Esophagus squamous epithelium (tissue), 5 donors: Measurements from ENCODE around the gene CFAP53. TPM values are rescaled to one million over a fixed set of nuclear protein-coding genes. Genes with fewer than 3 reads are reported as not detected.

Source experiments
- DNase-seq: peaks from one replicate; lab custom pipeline; 2025; lab: John Stamatoyannopoulos, UW
- H3K27ac ChIP-seq, 4 donors: fragments of 200-600 bp; sonication (generic); one replicate each; pipeline ENCODE4 v1.5.1; 2016 to 2019; ENCODE audit warnings: mild to moderate bottlenecking in 1 of 4
- H3K27me3 ChIP-seq, 4 donors: fragments of 200-600 bp; sonication (generic); 1 replicate in 3 of 4; 2 replicates in 1 of 4; pipeline versions ENCODE4 v1.5.1 to v1.6.0; 2017 to 2021; ENCODE audit warnings: antibody characterized with exemption in 1 of 4
- H3K36me3 ChIP-seq, 3 donors: fragments of 200-600 bp; sonication (generic); one replicate each; pipeline ENCODE4 v1.5.1; 2016 to 2019
- H3K4me1 ChIP-seq, 3 donors: fragments of 200-600 bp; sonication (generic); one replicate each; pipeline ENCODE4 v1.5.1; 2017 to 2019
- H3K4me3 ChIP-seq, 4 donors: fragments of 200-600 bp; sonication (generic); 1 replicate in 3 of 4; 2 replicates in 1 of 4; pipeline ENCODE4 v1.5.1; 2016 to 2019; ENCODE audit warnings: mild to moderate bottlenecking in 2 of 4, moderate library complexity in 1 of 4
- H3K9me3 ChIP-seq, 3 donors: fragments of 200-600 bp; sonication (generic); one replicate each; pipeline ENCODE4 v1.5.1; 2016 to 2019
- CTCF ChIP-seq, 6 experiments: fragments of 450-650 bp in 4 of 6; fragments of 200-600 bp in 2 of 6; sonication (generic) in 2 of 6; IDR thresholded peaks; one replicate each; pipeline ENCODE4 v1.5.1; 2016 to 2019; ENCODE audit warnings: antibody characterized with exemption in 6 of 6, mild to moderate bottlenecking in 4 of 6, moderate library complexity in 4 of 6
- POLR2A ChIP-seq, 4 donors: fragments of 450-650 bp; IDR thresholded peaks; one replicate each; pipeline ENCODE4 v1.6.1; 2017; ENCODE audit warnings: antibody characterized with exemption in 4 of 4, mild to moderate bottlenecking in 4 of 4, moderate library complexity in 3 of 4
- WGBS, 2 donors: methylation state at CpG; one replicate each; pipeline ENCODE4 v1.1.5; 2018; 5-methylcytosine and 5-hydroxymethylcytosine counted together
- intact Hi-C: fragments of 100-400 bp; cut with DNase I; formaldehyde crosslinking; loops from one replicate; pipeline ENCODE4 v1.15.0; 2022
- total RNA-seq, 4 donors: library from RNA; depleted of rRNA; stranded (reverse); fragments of >200 nt; gene quantifications; one replicate each; pipeline ENCODE4 v1.1.0, GENCODE V29; 2016
- donor health status: DM: yes; HTN: yes; CAD: no.

The CFAP53 gene
- total RNA-seq, 4 donors from 2014 or later, result 0.19 TPM; not detected in 3

GRCh38 chr18:50284255-50284885, 18.1 kb upstream of the CFAP53 start:
- TF ChIP-seq CTCF (IDR thresholded peaks at IDR 0.05), result no peak
- TF ChIP-seq POLR2A (IDR thresholded peaks at IDR 0.05), result no peak
- Histone ChIP-seq H3K27ac (peak overlapping the region; percentile 56 to 69 (median 59)), H3K4me3 (no peak overlapping the region), H3K4me1 (peaks cover 25 to 70% (median 35%) of the 10 kb centered on the region in 3 donors), H3K36me3 (peaks cover 0 to 46% (median 17%) of the 10 kb centered on the region in 3 donors), H3K9me3 (no peaks in the 10 kb centered on the region), H3K27me3 (no peaks in the 10 kb centered on the region)
- DNase-seq, result no peak
- 71 to 82% methylated on average over 15 of the region's 15 CpGs for WGBS, 2 donors
- intact Hi-C loops, result no loop called here

- peaks cover 28 to 75% (median 35%) of the 10 kb centered on the region in 3 donors for H3K4me1 ChIP-seq
- no peak for DNase-seq
- H3K9me3 ChIP-seq, result no peaks in the 10 kb centered on the region
- H3K4me3 ChIP-seq, result no peak overlapping the region
- H3K27me3 ChIP-seq, result no peaks in the 10 kb centered on the region
- H3K36me3 ChIP-seq, result peaks cover 0 to 54% (median 17%) of the 10 kb centered on the region in 3 donors
- intact Hi-C loops, result no loop called here
- peak overlapping the region; percentile 56 to 69 (median 59) for H3K27ac ChIP-seq
- WGBS, 2 donors, result 89 to 92% methylated on average over 13 to 18 of the region's 29 CpGs
- TF ChIP-seq CTCF (IDR thresholded peaks at IDR 0.05), result no peak
These were observed 17.3 kb upstream of the CFAP53 start for GRCh38 chr18:50283469-50284209.

- WGBS, 2 donors, result 89 to 90% methylated on average over 33 to 35 of the region's 42 CpGs
- intact Hi-C loops, result no loop called here
- peak overlapping the region in 1 of 4 donors; percentile 99 for H3K4me3 ChIP-seq
- H3K4me1 ChIP-seq, result peaks cover 31 to 80% (median 35%) of the 10 kb centered on the region in 3 donors
- no peaks in the 10 kb centered on the region for H3K27me3 ChIP-seq
- H3K9me3 ChIP-seq, result no peaks in the 10 kb centered on the region
- H3K36me3 ChIP-seq, result peaks cover 0 to 60% (median 17%) of the 10 kb centered on the region in 3 donors
- no peak for DNase-seq
- peak overlapping the region in 2 of 4 donors; percentile 94 to 99 for H3K27ac ChIP-seq
- TF ChIP-seq CTCF (IDR thresholded peaks at IDR 0.05) (no peak), POLR2A (IDR thresholded peaks at IDR 0.05) (no peak)
These were observed 16.4 kb upstream of the CFAP53 start for GRCh38 chr18:50282521-50283335.

- Histone ChIP-seq H3K4me3 (peak overlapping the region; percentile 60 to 99 (median 82)), H3K27me3 (no peaks in the 10 kb centered on the region), H3K4me1 (peaks cover 31 to 82% (median 34%) of the 10 kb centered on the region in 3 donors), H3K36me3 (peaks cover under 1 to 67% (median 17%) of the 10 kb centered on the region in 3 donors), H3K27ac (peak overlapping the region; percentile 94 to 99 (median 98)), H3K9me3 (no peaks in the 10 kb centered on the region)
- intact Hi-C loops, result no loop called here
- WGBS, 2 donors, result 61 to 94% methylated on average over 6 to 10 of the region's 35 CpGs
- TF ChIP-seq POLR2A (IDR thresholded peaks at IDR 0.05) (no peak), CTCF (IDR thresholded peaks at IDR 0.05) (no peak)
- no peak for DNase-seq
These were observed 15.8 kb upstream of the CFAP53 start for GRCh38 chr18:50281972-50282520.
